H1 (cell line): ENCODE results near the gene UGT1A3.

Experiments
- ATF2 ChIP-seq: IDR thresholded peaks from 2 replicates; pipeline ENCODE4 v1.6.1; 2012; ENCODE audit warnings: low read length, inconsistent platforms
- BRCA1 ChIP-seq: IDR thresholded peaks from 2 replicates; pipeline ENCODE4 v1.6.1; 2012; ENCODE audit warnings: low read depth, low read length, improper control_type of control experiment
- KDM1A ChIP-seq: fragments of 200-600, 300-600 bp; sonication (generic); IDR thresholded peaks from 2 replicates; pipeline ENCODE4 v1.7.1; 2016; ENCODE audit warnings: mild to moderate bottlenecking, low read length, borderline replicate concordance

GRCh38 chr2:233747283-233747544 is 18.4 kb downstream of the UGT1A3 start:
- no peak for TF ChIP-seq BRCA1
- TF ChIP-seq KDM1A = no peak
- no peak for TF ChIP-seq ATF2
